ENCODE measurements around the gene STAMBPL1. TPM values are rescaled to one million over a fixed set of nuclear protein-coding genes. Genes with fewer than 3 reads are reported as not detected.
A peak's percentile ranks its signal among the peaks of the same experiment; 100 is the strongest.

Gene STAMBPL1
- total and polyA plus RNA-seq, 8 donors: 1.2 to 3.5 (median 2.3) TPM

- Histone ChIP-seq H3K27ac (no peak overlapping the region), H3K36me3 (peaks cover 0 to 7% (median 0%) of the 10 kb centered on the region in 3 donors), H3K4me1 (no peaks in the 10 kb centered on the region), H3K9me3 (no peaks in the 10 kb centered on the region), H3K4me3 (no peak overlapping the region), H3K27me3 (no peaks in the 10 kb centered on the region)
- intact Hi-C loops (cut with DNase I): no loop called here
- no peak for ATAC-seq
- no peak for TF ChIP-seq CTCF (IDR thresholded peaks at IDR 0.05)
- 78 to 79% methylated on average over 4 of the region's 4 CpGs for WGBS, 2 donors
- no peak for FAIRE-seq
- no peak for DNase-seq
These were observed 28.1 kb downstream of the STAMBPL1 start for GRCh38 chr10:88908194-88908593.

GRCh38 chr10:88911116-88911515, 31.1 kb downstream of the STAMBPL1 start:
- no peaks in the 10 kb centered on the region for H3K36me3 ChIP-seq
- H3K4me1 ChIP-seq: no peaks in the 10 kb centered on the region
- DNase-seq (no peak), FAIRE-seq (no peak), ATAC-seq (no peak)
- no peaks in the 10 kb centered on the region for H3K27me3 ChIP-seq
- H3K4me3 ChIP-seq: no peak overlapping the region
- no peak for TF ChIP-seq CTCF (IDR thresholded peaks at IDR 0.05)
- no peak overlapping the region for H3K27ac ChIP-seq
- intact Hi-C loops (cut with DNase I): no loop called here
- WGBS, 2 donors: 49 to 54% methylated on average over 1 of the region's 1 CpG
- H3K9me3 ChIP-seq: no peaks in the 10 kb centered on the region

GRCh38 chr10:88911851-88912250, 31.8 kb downstream of the STAMBPL1 start:
- no peak for FAIRE-seq
- WGBS, 2 donors: 93 to 97% methylated on average over 3 of the region's 3 CpGs
- Histone ChIP-seq H3K27ac (no peak overlapping the region), H3K4me1 (no peaks in the 10 kb centered on the region), H3K9me3 (no peaks in the 10 kb centered on the region), H3K27me3 (no peaks in the 10 kb centered on the region), H3K4me3 (no peak overlapping the region), H3K36me3 (no peaks in the 10 kb centered on the region)
- TF ChIP-seq CTCF (IDR thresholded peaks at IDR 0.05): no peak
- no peak for ATAC-seq
- DNase-seq: no peak
- intact Hi-C loops (cut with DNase I): no loop called here

GRCh38 chr10:88913127-88913526, 33.1 kb downstream of the STAMBPL1 start:
- intact Hi-C loops (cut with DNase I): no loop called here
- DNase-seq: no peak
- Histone ChIP-seq H3K4me1 (no peaks in the 10 kb centered on the region), H3K27ac (peak overlapping the region in 1 of 4 donors; percentile 9), H3K36me3 (no peaks in the 10 kb centered on the region), H3K9me3 (no peaks in the 10 kb centered on the region), H3K27me3 (no peaks in the 10 kb centered on the region), H3K4me3 (no peak overlapping the region)
- peak in 3 of 4 donors; percentile 20 to 74 (median 51) for ATAC-seq
- no peak for TF ChIP-seq CTCF (IDR thresholded peaks at IDR 0.05)
- no peak for FAIRE-seq
- 78 to 81% methylated on average over 9 of the region's 9 CpGs for WGBS, 2 donors

GRCh38 chr10:88913788-88914187, 33.7 kb downstream of the STAMBPL1 start:
- Histone ChIP-seq H3K36me3 (no peaks in the 10 kb centered on the region), H3K27ac (no peak overlapping the region), H3K4me3 (no peak overlapping the region), H3K4me1 (no peaks in the 10 kb centered on the region), H3K9me3 (no peaks in the 10 kb centered on the region), H3K27me3 (no peaks in the 10 kb centered on the region)
- no peak for TF ChIP-seq CTCF (IDR thresholded peaks at IDR 0.05)
- intact Hi-C loops (cut with DNase I): no loop called here
- DNase-seq: no peak
- FAIRE-seq: no peak
- no peak for ATAC-seq
- WGBS, 2 donors: 68 to 76% methylated on average over 5 of the region's 5 CpGs

All from pancreas (tissue), 10 donors.